HG02840 (cell line): ENCODE measurements around the gene GPR78.
"Not testable (repeated sequence)": the region's sequence is repeated elsewhere in the genome, so short reads cannot be mapped to it uniquely, and the experiment has no call there.

ENCODE experiments used
- ATAC-seq: cut with Tn5 transposase; IDR thresholded peaks from one replicate; pipeline ENCODE4 v1.9.1; 2021; ENCODE audit warnings: mild to moderate bottlenecking, moderate library complexity, moderate number of reproducible peaks; ENCODE audit not compliant: unreplicated experiment, low FRiP score

The GPR78 gene

GRCh38 chr4:8613421-8614364 lies 33.5 kb downstream of the GPR78 start:
- ATAC-seq, result no peak

- no peak for ATAC-seq
Observed at GRCh38 chr4:8614365-8615193, 34.4 kb downstream of the GPR78 start.

- ATAC-seq, result no peak
Observed at GRCh38 chr4:8615366-8615765, 35.2 kb downstream of the GPR78 start.

GRCh38 chr4:8615921-8616787 lies 36.0 kb downstream of the GPR78 start:
- ATAC-seq, result no peak

GRCh38 chr4:8616831-8617230 lies 36.6 kb downstream of the GPR78 start:
- no peak for ATAC-seq

- ATAC-seq, result no peak
Observed at GRCh38 chr4:8617486-8618040, 37.4 kb downstream of the GPR78 start.

GRCh38 chr4:8618421-8618820 lies 38.2 kb downstream of the GPR78 start:
- ATAC-seq, result no peak

- ATAC-seq, result no peak
Observed at GRCh38 chr4:8618961-8619720, 38.9 kb downstream of the GPR78 start.

- not testable (repeated sequence) for ATAC-seq
Observed at GRCh38 chr4:8621135-8621534, 40.9 kb downstream of the GPR78 start.

- ATAC-seq, result not testable (repeated sequence)
Observed at GRCh38 chr4:8624601-8625272, 44.5 kb downstream of the GPR78 start.

GRCh38 chr4:8630240-8630905 lies 50.2 kb downstream of the GPR78 start:
- not testable (repeated sequence) for ATAC-seq

- ATAC-seq, result not testable (repeated sequence)
Observed at GRCh38 chr4:8631896-8632295, 51.7 kb downstream of the GPR78 start.

GRCh38 chr4:8634773-8635172 lies 54.6 kb downstream of the GPR78 start:
- not testable (repeated sequence) for ATAC-seq

GRCh38 chr4:8635897-8636554 lies 55.8 kb downstream of the GPR78 start:
- ATAC-seq, result not testable (repeated sequence)
